ENCODE measurements around the gene TFAP2C.
A peak's percentile ranks its signal among the peaks of the same experiment; 100 is the strongest.

TFAP2C gene

DNA sequence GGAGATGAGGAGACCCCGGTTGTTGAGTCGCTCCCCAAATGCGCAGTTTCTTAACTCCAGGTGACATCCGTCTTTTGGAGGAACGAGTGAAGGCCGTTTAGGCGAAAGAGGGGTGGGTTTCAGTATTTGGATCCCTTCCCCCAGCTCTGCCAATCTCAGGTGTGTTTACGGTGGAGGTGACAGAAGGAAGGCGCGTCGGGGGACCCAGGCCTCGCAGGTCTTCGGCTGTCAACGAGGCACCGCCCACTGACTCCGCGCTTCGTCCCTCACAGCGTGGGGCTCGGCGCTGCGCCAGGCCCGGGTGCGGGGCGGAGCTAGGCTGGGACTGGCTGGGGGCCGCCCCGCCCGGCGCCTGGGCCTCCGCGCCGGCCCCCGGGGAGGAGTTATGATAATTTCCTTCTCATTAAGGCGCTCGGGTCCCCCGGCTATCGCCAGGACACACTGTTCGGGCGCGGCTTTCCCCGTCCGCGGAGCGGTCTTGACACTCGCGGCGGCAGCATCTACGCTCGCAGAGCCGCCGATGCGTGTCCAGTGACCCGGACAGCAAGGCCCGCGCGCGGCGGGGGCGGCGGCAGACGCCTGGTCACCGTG is at the start of gene TFAP2C:
TFAP2C (plus strand) TSS at position 434 of the 591 bp plus-strand sequence. CDS start 239 bp downstream, outside the sequence.
- DNase-seq: peak; percentile 87

DNA sequence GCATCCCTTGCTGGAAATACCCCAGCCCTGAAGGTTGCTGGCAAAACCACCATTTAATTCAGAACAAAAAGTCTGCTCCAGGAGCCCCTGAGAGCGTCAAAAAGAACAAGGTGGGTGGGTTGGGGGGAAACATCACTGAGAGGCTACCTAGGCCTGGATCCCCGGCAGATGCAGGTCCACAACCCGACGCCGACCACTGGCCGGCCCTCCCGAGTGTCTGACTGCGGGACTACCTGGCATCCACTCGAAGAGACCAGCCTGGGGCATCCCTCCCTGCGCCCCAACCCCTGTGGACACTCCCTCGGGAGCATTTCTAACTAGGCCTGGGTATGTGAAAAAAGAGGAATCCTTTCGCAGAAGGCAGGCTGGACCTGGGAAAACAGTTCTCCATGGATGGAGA is 48.9 kb upstream of the TFAP2C start:
- no peak for DNase-seq

DNA sequence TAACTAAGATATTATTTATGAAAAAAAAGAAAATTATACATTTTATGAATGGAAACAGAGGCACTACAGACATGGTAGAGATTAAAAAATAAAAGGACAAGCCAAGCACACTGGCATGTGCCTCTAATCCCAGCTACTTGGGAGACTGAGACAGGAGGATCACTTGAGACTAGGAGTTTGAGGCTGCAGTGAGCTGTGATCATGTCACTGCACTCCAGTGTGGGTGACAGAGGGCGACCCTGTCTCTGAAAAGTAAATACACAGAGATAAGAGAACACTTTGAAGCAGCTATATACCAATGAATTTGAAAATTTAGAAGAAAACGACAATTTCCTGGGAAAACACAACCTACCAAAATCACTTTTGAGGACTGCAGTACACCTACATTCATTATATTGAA is 47.4 kb upstream of the TFAP2C start:
- no peak for DNase-seq

DNA sequence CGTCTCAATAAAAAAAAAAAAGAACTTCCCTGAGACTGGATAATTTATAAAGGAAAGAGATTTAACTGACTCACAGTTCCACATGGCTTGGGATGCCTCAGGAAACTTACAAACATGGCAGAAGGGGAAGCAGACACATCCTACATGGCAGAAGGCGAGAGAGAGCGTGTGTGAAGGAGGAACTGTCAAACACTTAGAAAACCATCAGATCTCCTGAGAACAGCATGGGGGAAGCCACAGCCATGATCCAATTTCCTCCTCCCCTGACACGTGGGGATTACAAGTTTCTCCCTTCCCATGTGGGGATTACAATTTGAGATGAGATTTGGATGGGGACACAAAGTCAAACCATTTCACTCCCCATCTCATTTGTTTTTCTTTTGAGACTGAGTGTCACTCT is 46.6 kb upstream of the TFAP2C start:
- DNase-seq: no peak

DNA sequence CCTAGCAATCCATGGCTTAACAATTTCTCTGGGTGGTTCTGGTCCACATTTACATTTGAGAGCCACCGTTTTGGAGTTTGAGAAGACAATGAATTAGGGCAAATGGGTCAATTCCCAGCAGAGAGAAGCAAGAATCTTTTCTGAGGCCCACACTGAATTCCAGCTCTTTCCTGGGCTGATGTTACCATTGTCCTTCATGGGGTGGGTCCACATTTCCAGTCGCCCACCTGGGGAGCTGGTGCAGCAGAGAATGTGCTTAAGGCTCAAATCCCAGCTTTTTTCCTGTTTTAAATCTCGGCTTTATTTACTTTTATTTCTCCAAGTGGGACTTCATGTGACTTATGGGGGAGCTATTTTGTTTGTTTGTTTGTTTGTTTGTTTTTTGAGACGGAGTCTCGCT is 44.2 kb upstream of the TFAP2C start:
- DNase-seq: no peak

DNA sequence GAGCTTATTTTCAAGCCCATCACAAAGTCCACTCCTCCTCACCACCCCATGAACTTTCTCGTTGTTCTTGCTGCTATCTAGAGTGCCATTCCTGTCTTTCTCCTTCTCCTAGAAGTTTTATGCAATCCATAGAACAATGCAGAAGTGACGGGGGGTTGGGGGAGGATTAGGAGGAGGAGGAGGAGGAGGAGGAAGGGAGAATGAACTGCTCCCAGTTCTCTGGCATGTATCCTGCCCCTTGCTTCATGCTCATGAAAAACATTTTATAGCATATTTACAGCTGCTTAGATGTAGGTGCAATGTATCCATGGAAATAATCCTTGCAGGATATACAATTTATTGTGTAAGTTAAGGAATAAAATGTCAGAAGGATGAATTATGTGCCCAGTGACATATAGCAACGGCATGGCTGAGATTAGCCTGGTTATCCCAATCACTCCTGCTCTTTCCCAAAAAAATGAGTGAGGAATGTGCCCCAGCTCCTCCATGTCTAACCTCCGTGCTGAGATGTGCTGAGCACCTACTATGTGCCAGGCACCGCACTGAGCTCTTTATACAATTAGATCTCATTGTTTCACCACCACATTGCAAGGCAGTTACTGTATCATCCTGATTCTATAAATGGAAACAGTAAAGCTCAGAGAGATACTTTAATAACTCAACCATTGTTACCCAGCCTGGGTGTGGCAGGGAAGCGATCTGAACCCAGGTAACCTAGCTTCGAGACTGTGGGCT is 41.6 kb upstream of the TFAP2C start:
- no peak for DNase-seq

DNA sequence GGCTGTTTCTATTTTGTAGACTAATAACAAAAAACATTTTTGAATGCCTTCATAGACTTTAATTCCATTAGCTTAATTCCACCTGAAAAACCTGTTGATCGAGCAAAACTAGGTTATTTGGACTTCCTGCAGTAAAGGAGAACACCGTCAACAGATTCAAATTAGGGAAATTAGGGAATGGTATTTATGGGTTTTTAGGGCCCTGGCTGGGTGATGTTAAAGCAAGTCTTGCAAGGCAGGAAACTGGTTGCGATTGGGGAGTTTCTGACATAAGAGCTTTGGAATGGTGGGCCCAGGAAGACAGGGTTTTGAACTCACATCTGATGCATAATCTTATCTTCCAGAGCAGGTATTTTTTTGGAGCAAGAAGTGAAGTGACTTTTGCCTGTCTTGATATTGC is 40.1 kb upstream of the TFAP2C start:
- DNase-seq: no peak

DNA sequence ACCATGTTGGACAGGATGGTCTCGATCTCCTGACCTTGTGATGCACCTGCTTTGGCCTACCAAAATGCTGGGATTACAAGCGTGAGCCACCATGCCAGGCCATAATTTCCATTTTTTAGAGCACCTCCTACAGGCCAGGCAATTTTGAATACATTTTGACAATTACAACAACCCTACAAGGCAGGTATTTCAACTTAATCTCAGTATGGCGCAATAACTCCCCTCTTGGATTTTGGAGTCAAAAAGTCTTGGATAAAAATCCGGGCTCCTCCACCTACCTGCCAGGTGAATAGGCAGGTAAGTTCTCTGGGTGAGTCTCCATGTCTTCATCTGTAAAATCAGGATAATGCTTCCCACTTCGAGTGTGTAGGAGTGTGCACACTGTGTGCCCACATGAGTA is 39.5 kb upstream of the TFAP2C start:
- no peak for DNase-seq

DNA sequence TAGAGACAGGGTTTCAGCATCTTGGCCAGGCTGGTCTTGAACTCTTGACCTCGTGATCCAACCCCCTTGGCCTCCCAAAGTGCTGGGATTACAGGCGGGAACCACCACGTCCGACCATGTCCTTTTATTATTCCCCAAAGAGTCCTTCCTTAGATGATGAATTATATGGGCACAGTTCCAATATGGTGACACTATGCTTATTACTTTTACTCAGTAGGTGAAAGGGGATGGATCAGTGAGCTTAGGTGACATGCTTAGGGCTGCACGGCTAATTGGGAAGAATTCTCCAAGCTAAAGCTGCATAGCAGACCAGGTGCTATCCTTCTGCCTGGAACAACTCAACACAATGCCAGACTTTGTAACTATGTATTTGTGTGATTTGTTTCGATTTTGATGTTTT is 38.2 kb upstream of the TFAP2C start:
- DNase-seq: no peak

DNA sequence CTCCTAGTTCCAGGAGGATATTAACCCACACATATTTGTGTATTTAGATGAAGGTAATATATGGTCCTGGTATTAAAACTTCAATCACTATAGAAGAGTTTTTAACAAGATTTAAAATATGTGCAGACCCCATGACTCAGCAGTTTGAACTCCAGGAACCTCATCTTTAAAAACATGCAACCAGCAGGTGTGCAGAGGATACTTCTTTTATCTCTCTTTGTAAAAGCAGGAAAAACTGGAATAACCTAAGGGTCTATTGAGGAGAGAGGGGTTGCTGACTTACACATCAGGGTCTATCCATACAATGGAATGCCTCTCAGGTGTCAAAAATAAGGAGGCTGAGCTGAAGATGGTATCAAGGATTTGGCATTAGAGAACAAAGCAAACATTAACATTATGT is 36.9 kb upstream of the TFAP2C start:
- DNase-seq: no peak

DNA sequence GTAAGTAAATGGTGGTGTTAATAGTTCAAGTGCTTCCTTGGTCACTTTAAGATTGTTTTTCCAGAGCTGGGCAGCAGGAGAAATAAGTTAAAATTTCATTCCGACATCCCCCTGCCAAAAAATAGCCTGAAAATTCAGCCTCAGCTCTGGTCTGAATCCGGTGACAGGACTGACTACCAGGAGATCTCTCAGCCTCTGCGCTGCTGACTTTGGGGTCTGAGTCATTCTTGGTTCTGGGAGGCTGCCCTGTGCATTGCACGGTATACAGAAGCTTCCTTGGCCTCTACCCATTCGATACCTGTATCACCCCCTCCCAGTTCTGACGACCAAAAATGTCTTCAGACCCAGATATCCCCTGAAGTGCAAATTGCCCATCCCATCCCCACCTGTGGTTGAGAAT is 36.3 kb upstream of the TFAP2C start:
- no peak for DNase-seq

DNA sequence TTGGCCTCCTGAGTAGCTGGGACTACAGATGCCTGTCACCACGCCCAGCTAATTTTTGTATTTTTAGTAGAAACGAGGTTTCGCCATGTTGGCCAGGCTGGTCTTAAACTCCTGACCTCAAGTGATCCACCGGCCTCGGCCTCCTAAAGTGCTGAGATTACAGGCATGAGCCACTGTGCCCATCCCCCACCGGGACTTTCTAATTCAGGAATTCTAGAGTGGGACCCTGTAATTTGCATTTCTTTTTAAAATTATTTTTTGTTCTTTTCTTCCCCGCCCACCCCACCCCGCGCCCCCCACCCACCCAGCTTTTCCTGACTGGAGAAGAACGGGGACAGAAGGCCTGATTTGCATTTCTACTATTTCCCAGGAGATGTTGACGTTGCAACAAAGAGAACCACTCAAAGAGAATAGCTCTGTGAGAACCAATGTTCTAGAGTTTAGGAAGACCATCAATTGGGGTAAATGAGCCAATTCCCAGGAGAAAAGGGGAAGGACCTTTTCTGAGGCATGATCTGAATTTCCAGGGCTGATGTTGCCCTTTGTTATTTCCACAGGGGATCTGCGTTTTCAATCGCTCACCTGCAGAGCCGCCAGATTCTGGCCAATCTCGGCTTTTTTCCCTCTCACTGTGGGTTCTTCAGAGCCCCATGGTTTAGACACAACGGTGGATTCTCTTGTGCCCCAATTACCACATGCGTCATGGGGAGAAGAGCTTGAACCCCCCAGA is 33.2 kb upstream of the TFAP2C start:
- no peak for DNase-seq

DNA sequence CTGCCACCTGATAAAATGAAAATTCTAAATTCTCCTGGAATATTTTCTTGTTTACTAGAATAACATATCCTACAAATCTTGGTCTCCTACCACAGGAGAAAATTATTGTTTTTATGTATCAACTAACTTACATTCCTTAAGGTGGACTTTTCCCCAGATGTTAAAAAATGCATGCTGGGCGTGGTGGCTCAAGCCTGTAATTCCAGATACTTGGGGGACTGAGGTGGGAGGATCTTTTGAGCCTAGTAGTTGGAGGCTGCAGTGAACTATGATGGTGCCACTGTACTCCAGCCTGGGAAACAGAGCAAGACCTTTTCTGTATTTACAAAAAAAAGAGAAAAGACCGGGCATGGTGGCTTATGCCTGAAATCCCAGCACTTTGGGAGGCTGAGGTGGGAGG is 27.9 kb upstream of the TFAP2C start:
- DNase-seq: no peak

DNA sequence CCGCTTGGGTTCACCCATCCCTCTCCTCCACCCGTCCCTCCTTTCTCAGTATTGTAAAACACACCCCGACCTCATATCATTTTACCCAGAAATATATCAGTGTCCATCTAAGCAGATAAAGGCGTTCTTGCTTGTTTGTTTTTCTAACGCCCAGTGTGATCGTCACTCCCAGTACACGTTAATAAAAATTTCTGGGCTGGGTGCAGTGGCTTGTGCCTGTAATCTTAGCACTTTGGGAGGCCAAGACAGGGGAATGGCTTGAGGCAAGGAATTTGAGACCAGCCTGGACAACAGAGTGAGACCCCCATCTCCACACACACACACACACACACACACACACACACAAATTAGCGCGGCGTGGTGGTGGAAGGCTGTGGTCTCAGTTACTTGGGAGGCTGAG is 24.4 kb upstream of the TFAP2C start:
- DNase-seq: no peak

DNA sequence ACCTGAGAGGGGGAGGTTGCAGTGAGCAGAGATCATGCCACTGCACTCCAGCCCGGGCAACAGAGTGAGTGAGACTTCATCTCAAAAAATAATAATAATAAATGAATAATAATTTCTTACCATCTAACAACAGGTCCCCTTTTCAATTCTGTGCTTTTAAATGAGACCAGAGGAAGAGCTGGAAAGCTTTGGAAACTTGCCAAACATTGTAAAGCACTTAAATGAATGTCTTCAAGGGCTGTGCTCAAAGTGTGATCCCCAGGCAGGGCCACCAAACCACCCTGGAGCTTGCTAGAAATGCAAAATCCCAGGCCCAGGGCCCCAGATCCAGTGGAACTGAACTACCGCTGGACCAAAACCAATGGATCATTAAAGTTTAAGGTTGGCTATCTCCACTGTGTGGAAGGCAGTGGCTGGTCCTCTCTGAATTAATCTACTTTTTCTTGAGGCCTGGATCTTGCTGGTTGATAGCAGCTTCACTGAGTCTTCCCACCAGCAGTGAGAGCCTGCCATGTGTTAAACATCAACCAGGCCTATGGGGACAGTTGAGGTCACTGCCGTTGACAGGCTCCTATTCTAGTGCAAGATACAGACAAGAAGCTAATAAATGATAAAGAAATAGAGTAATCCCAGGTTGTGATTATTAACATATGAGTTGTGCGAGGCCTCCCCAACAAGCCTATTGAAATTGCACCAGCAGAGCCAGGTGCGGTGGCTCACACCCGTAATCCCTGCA is 23.7 kb upstream of the TFAP2C start:
- no peak for DNase-seq

DNA sequence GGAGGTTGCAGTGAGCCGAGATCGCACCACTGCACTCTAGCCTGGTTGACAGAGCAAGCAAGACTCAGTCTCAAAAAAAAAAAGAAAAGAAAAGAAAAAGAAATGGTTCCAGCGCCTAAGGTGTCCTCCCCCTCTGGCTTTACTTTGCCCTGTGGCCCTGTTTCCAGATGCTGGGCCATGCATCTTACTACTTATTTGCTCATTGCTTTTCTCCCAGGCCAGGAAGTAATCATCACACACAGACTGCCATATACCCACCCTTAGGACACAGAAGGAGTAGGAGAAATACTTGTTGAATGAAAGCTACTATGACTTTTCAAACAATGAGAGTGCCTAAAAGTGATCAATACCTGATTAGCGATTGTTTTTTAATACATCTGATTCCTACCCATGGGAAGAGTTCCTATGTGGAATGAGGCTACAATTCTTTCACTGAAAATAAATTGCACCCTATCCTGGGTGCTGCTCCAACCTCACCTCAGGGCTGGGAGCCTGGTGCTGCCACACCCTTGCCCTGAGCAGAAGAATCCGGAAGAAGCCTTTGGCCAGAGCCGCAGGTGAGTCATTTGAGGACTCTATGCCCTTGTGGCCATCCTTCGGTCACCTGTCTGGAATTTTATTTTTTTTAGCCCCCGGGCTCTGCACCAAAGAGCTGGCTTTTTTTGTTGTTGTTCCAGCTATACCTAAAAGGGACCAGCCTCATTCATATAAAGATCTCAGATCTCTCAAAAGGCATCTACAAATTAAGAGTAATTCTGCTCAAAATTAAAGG is 22.7 kb upstream of the TFAP2C start:
- DNase-seq: no peak

DNA sequence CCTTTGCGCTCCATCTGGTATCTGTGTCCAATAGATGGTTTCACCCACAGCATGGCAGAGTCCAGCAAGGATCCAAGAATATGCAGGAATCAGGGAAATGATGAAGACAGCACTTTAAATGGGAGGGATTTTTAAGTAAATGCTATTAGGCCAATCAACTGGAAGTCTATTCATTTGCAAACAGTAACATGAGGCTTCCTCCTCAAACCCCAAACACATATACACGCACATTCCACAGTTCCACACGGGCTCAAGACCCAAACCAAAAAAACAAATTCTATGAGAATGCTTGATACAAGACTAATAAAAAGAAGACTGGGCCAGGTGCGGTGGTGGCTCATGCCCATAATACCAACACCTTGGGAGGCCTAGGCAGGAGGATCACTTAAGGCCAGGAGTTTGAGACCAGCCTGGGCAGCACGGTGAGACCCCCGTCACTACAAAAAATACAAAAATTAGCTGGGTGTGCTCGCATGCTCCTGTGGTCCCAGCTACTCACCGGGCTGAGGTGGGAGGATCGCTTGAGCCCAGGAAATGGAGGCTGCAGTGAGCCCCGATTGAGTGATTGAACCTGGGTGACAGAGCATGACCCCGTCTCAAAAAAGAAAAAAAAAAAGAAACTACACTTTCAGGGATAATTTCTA is 21.9 kb upstream of the TFAP2C start:
- no peak for DNase-seq

DNA sequence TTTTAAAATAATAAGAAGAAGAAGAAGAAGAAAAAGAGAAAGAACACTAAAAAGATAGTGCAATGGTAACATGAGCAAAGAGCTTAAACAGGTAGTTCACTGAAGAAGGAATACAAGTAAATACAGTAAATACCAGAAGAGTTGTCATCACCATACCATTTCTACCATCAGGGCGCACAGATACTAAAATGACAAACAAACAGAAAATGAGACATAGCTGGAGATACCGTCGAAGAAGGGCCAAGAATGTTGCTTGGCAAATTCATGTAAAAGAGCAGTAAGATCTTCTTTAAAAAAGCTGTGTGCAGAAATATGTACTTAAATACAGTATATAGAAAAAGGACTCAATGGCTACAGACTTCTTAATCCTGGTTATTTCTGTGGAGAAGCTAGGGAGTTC is 20.7 kb upstream of the TFAP2C start:
- no peak for DNase-seq

DNA sequence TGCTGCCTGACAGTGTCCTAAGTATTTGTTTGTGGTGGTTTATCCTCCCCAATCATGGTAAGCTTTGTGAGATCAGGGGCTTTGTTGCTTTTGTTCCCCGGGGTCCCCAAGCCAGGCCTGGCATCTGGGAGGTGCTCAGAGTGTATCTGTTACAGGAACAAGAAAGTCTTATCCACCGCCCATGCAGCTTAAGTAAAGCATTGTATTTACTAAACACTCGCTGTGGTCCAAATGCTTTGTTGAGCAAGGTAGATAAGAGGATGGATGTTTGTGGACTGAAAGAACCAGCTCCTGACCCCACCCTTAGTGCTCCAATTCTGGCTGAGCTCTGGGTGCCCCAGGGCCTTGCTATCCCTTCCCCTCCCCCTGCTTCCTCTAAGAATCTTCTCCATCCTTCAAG is 19.8 kb upstream of the TFAP2C start:
- no peak for DNase-seq

DNA sequence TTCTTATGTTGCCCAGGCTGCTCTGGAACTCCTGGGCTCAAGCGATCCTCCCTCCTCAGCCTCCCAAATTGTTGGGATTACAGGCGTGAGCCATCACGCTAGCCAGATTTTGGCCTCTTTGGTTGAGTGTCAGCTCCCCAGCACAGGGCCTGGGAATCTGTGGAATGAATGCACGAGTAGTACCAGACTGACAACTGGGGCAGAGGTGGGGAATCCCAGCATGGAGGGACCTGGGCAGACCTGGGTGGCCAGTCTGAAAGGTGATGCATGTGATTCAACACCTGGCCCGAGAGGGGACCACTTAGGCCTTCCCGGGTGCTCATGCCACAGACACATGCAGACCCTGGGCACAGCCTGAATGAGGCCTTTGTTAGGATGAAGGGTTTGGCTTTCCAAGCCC is 19.0 kb upstream of the TFAP2C start:
- no peak for DNase-seq

DNA sequence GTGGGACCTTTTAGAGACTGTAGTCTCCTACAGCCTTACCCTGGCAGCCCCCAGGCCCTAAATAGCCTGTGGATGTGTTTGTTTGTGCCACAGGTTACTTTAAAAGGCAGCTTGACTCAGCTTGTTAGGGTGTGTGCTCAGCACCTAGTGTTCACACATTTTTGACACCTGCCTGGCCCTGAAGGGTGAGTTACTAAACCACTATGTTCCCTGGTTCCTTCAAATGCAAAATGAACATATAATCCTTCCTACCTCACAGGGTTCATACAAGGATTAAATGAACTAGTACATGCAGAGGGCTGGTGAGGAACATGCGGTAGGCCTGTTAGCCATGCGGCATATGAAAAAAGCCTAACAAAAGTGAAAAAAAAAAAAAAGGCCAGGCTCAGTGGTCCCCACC is 14.9 kb upstream of the TFAP2C start:
- DNase-seq: no peak

DNA sequence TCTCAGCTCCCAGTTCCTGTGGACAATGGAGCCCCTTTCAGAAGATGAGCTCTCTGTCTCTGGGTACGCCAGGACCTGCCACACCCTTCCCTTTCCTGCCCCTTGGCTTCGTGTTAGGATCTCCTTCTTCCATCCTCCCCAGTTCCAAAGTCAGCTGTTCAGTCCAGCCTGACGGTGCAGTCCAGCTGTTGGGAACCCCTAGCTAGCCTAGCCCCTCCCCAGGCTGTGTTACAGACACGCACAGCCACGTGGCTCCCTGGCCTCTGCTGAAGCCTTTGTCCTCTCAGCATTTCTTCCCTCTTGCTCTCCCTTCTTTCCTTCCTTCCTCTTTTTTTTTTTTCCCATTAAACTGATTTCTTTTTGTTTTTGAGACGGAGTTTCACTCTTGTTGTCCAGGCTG is 12.4 kb upstream of the TFAP2C start:
- DNase-seq: no peak
